ENCODE measurements around the gene BTNL8. TPM values are rescaled to one million over a fixed set of nuclear protein-coding genes. Genes with fewer than 3 reads are reported as not detected.

The BTNL8 gene, protein sequence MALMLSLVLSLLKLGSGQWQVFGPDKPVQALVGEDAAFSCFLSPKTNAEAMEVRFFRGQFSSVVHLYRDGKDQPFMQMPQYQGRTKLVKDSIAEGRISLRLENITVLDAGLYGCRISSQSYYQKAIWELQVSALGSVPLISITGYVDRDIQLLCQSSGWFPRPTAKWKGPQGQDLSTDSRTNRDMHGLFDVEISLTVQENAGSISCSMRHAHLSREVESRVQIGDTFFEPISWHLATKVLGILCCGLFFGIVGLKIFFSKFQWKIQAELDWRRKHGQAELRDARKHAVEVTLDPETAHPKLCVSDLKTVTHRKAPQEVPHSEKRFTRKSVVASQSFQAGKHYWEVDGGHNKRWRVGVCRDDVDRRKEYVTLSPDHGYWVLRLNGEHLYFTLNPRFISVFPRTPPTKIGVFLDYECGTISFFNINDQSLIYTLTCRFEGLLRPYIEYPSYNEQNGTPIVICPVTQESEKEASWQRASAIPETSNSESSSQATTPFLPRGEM
- 0.59 TPM for total RNA-seq (ENCODE audit: unreplicated experiment)
- long read RNA-seq: 0 reads

DNA sequence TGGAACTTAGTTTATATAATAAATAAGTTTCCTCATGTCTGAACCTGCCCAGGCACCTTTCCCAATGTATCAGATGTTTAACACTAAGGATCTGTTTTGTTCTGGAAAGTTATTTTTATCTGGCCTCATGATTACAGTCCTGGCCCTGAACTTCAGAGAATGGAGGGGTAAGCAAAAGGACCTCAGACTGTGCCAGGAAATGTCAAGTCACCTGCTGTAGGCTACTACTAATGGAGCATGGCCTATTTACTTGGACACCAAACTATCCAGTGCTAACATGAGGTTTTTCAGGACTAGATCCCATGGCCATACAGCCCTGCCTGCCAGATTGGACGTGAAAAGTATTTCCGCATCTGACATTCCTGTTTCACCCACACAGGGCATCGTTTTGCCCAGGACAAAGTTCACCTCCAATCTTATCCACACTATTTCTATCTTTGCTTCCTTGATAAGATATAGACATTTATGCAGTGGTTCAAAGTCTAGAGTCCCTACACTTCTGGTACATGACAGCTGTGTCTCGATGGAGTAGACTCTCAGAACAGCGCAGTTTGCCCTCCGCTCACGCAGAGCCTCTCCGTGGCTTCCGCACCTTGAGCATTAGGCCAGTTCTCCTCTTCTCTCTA is at the start of gene BTNL8:
Gene BTNL8 (plus strand): TSS at position 539 of the 626 bp plus-strand sequence. CDS start 152 bp downstream, outside the sequence.
- no peak for DNase-seq (ENCODE audit: low spot score)
- TF ChIP-seq, protein P1, sequence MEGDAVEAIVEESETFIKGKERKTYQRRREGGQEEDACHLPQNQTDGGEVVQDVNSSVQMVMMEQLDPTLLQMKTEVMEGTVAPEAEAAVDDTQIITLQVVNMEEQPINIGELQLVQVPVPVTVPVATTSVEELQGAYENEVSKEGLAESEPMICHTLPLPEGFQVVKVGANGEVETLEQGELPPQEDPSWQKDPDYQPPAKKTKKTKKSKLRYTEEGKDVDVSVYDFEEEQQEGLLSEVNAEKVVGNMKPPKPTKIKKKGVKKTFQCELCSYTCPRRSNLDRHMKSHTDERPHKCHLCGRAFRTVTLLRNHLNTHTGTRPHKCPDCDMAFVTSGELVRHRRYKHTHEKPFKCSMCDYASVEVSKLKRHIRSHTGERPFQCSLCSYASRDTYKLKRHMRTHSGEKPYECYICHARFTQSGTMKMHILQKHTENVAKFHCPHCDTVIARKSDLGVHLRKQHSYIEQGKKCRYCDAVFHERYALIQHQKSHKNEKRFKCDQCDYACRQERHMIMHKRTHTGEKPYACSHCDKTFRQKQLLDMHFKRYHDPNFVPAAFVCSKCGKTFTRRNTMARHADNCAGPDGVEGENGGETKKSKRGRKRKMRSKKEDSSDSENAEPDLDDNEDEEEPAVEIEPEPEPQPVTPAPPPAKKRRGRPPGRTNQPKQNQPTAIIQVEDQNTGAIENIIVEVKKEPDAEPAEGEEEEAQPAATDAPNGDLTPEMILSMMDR (IDR thresholded peaks at IDR 0.05; ENCODE audit: unreplicated experiment): no peak
- Mint-ChIP-seq H3K27me3 (ENCODE audit: unreplicated experiment) (no peaks in the 10 kb centered on the region), H3K27ac (ENCODE audit: unreplicated experiment) (no peak within 1 kb of the TSS), H3K9me3 (ENCODE audit: unreplicated experiment) (no peaks in the 10 kb centered on the region), H3K4me3 (ENCODE audit: unreplicated experiment) (no peak within 1 kb of the TSS), H3K36me3 (ENCODE audit: low read depth, unreplicated experiment) (no peaks in the 10 kb centered on the region), H3K4me1 (ENCODE audit: unreplicated experiment) (peaks cover 14% of the 10 kb centered on the region)

DNA sequence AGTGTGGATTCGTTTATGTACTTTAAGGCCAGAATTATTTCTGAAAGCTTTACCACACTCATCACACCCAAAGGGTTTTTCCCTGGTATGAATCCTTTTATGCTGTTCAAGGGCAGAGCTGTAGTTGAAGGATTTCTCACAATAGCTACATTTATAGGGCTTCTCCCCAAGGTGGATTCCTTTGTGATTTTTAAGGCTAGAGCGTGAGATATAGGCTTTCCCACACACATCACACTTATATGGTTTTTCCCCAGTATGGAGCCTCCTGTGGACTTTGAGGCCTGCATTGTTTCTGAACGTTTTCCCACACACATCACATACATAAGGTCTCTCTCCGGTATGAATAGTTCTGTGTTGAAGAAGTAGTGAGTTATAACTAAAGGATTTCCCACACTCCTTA is 49.1 kb upstream of the BTNL8 start:
- TF ChIP-seq, protein P1 (IDR thresholded peaks at IDR 0.05; ENCODE audit: unreplicated experiment): no peak
- H3K36me3 Mint-ChIP-seq (ENCODE audit: low read depth, unreplicated experiment): peaks cover 71% of the 10 kb centered on the region
- H3K4me1 Mint-ChIP-seq (ENCODE audit: unreplicated experiment): peaks cover 15% of the 10 kb centered on the region
- H3K9me3 Mint-ChIP-seq (ENCODE audit: unreplicated experiment): peaks cover 8% of the 10 kb centered on the region
- DNase-seq (ENCODE audit: low spot score): no peak
- H3K27me3 Mint-ChIP-seq (ENCODE audit: unreplicated experiment): peaks cover 2% of the 10 kb centered on the region
- peak overlapping the region; percentile 83 for H3K4me3 Mint-ChIP-seq (ENCODE audit: unreplicated experiment)
- H3K27ac Mint-ChIP-seq (ENCODE audit: unreplicated experiment): no peak overlapping the region

DNA sequence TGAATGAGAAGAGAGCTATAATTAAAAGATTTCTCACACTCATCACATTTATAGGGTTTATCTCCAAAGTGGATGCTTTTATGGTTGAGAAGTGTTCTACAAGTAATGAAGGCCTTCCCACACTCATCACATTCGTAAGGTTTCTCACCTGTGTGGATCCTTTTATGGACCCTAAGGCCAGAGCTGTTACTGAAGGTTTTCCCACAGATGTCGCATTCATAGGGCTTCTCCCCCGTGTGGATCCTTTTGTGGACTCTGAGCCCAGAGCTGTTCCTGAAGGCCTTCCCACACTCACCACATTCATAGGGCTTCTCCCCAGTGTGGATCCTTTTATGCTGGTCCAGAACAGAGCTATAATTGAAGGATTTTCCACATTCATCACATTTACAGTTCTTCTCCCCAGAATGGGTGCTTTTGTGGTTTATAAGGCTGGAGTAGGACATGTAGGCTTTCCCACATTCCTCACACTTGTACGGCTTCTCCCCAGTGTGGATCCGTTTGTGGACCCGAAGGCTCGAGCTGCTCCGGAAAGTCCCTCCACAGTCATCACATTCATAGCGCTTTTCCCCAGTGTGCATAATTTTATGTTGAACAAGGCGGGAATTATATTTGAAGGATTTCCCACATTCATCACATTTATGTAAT is 48.4 kb upstream of the BTNL8 start:
- Mint-ChIP-seq H3K4me3 (ENCODE audit: unreplicated experiment) (peak overlapping the region; percentile 83), H3K9me3 (ENCODE audit: unreplicated experiment) (peaks cover 8% of the 10 kb centered on the region), H3K36me3 (ENCODE audit: low read depth, unreplicated experiment) (peaks cover 74% of the 10 kb centered on the region), H3K27ac (ENCODE audit: unreplicated experiment) (no peak overlapping the region), H3K4me1 (ENCODE audit: unreplicated experiment) (peaks cover 19% of the 10 kb centered on the region), H3K27me3 (ENCODE audit: unreplicated experiment) (peaks cover 2% of the 10 kb centered on the region)
- TF ChIP-seq, protein P1 (IDR thresholded peaks at IDR 0.05; ENCODE audit: unreplicated experiment): no peak
- no peak for DNase-seq (ENCODE audit: low spot score)

DNA sequence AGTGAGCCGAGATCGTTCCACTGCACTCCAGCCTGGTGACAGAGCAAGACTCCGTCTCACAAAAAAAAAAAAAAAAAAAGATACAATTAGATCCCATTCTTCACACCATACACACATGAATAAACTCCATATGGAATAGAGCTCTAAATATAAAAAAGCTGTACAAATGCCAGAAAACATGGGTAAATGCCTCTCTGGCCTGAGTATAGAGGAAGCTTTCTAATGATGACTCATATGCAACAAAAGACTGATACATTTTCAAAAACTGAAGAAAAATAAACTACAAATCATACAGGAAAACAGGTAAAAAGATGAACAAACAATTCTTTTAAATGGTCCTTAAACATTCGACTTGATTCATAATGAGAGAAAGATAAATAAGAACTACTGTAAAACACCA is 46.5 kb upstream of the BTNL8 start:
- Mint-ChIP-seq H3K27ac (ENCODE audit: unreplicated experiment) (no peak overlapping the region), H3K27me3 (ENCODE audit: unreplicated experiment) (peaks cover 2% of the 10 kb centered on the region), H3K9me3 (ENCODE audit: unreplicated experiment) (peaks cover 8% of the 10 kb centered on the region), H3K36me3 (ENCODE audit: low read depth, unreplicated experiment) (peaks cover 65% of the 10 kb centered on the region), H3K4me3 (ENCODE audit: unreplicated experiment) (no peak overlapping the region), H3K4me1 (ENCODE audit: unreplicated experiment) (peaks cover 27% of the 10 kb centered on the region)
- DNase-seq (ENCODE audit: low spot score): no peak
- TF ChIP-seq, protein P1 (IDR thresholded peaks at IDR 0.05; ENCODE audit: unreplicated experiment): no peak

Measured in endothelial cell (in vitro differentiated cells).